Measurements from ENCODE around the gene HOMER3. TPM values are rescaled to one million over a fixed set of nuclear protein-coding genes. Genes with fewer than 3 reads are reported as not detected.

The HOMER3 gene
- total RNA-seq, 4 donors from 2014 or later, result 8.1 to 82.0 (median 12.7) TPM

DNA sequence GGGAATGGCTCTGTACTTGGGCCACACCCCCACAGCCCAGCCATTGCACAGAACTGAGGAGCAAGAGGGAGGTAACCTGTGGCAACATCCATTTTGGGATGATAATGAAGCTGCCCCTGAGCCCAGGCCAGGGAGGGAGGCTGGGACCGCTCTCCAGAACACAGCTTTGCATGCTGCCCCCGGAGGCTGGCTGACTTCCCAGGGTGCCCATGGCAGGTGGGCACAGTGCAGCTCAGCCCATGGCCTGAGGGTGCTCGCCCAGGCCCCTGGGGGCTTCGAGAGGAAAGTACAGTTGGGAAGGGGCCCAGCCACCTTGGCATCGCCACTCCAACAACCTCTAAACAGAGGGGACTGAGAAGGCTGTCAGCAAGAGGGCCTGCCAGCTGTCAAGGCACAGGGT, 27.6 kb downstream of the HOMER3 start:
- in situ Hi-C loops (cut with MboI; ENCODE audit: low pct_ligation_motif_present in 1 of 4, low pct_unique_long_range_greater_than_20kb in 1 of 4, low sequenced_read_pairs in 3 of 4), result no loop called here
- WGBS, 2 donors (ENCODE audit: low coverage in 1 of 2), result 94% methylated on average over 5 of the region's 5 CpGs; no CpG with 5 or more reads in 1 of the 2 donors
- no peak for TF ChIP-seq CTCF (IDR thresholded peaks at IDR 0.05)
- no peak for TF ChIP-seq EP300 (IDR thresholded peaks at IDR 0.05; ENCODE audit: low read depth)
- TF ChIP-seq POLR2A (IDR thresholded peaks at IDR 0.05), result no peak
- no peak for TF ChIP-seq POLR2AphosphoS5 (IDR thresholded peaks at IDR 0.05)
- Histone ChIP-seq H3K27me3 (no peaks in the 10 kb centered on the region), H3K4me3 (no peak overlapping the region), H3K4me1 (peaks cover 6 to 18% (median 13%) of the 10 kb centered on the region in 4 donors), H3K9me3 (no peaks in the 10 kb centered on the region), H3K27ac (no peak overlapping the region), H3K36me3 (peaks cover 0 to 4% (median 0%) of the 10 kb centered on the region in 4 donors)
- no peak for DNase-seq
- intact Hi-C loops (cut with DNase I; ENCODE audit: low total_unique reads), result no loop called here

- no peak overlapping the region for H3K27ac ChIP-seq
- DNase-seq, result no peak
- no peak overlapping the region for H3K4me3 ChIP-seq
- in situ Hi-C loops (cut with MboI; ENCODE audit: low pct_ligation_motif_present in 1 of 4, low pct_unique_long_range_greater_than_20kb in 1 of 4, low sequenced_read_pairs in 3 of 4) (no loop called here), intact Hi-C loops (cut with DNase I; ENCODE audit: low total_unique reads) (no loop called here)
- no peak for TF ChIP-seq POLR2AphosphoS5 (IDR thresholded peaks at IDR 0.05)
- no peak for TF ChIP-seq CTCF (IDR thresholded peaks at IDR 0.05)
- TF ChIP-seq POLR2A (IDR thresholded peaks at IDR 0.05), result no peak
- no peak for TF ChIP-seq EP300 (IDR thresholded peaks at IDR 0.05; ENCODE audit: low read depth)
- no peaks in the 10 kb centered on the region for H3K27me3 ChIP-seq
- peaks cover 6 to 12% (median 8%) of the 10 kb centered on the region in 4 donors for H3K4me1 ChIP-seq
- WGBS, 2 donors (ENCODE audit: low coverage in 1 of 2), result 98% methylated on average over 12 of the region's 14 CpGs; no CpG with 5 or more reads in 1 of the 2 donors
- peaks cover 0 to 4% (median 0%) of the 10 kb centered on the region in 4 donors for H3K36me3 ChIP-seq
- no peaks in the 10 kb centered on the region for H3K9me3 ChIP-seq
Measured at GRCh38 chr19:18912933-18913332, 28.1 kb downstream of the HOMER3 start.

- H3K4me1 ChIP-seq, result peaks cover 0 to 2% (median 0%) of the 10 kb centered on the region in 4 donors
- intact Hi-C loops (cut with DNase I; ENCODE audit: low total_unique reads), result no loop called here
- no peak overlapping the region for H3K27ac ChIP-seq
- H3K27me3 ChIP-seq, result no peaks in the 10 kb centered on the region
- WGBS, 2 donors (ENCODE audit: low coverage in 1 of 2), result 94 to 100% methylated on average over 1 to 18 of the region's 19 CpGs
- H3K36me3 ChIP-seq, result peaks cover 0 to 4% (median 0%) of the 10 kb centered on the region in 4 donors
- no peak for TF ChIP-seq POLR2AphosphoS5 (IDR thresholded peaks at IDR 0.05)
- no peak for TF ChIP-seq EP300 (IDR thresholded peaks at IDR 0.05; ENCODE audit: low read depth)
- no peak for TF ChIP-seq CTCF (IDR thresholded peaks at IDR 0.05)
- TF ChIP-seq POLR2A (IDR thresholded peaks at IDR 0.05), result no peak
- no peak overlapping the region for H3K4me3 ChIP-seq
- in situ Hi-C loops (cut with MboI; ENCODE audit: low pct_ligation_motif_present in 1 of 4, low pct_unique_long_range_greater_than_20kb in 1 of 4, low sequenced_read_pairs in 3 of 4), result no loop called here
- H3K9me3 ChIP-seq, result no peaks in the 10 kb centered on the region
- no peak for DNase-seq
Measured at GRCh38 chr19:18910801-18911436, 30.1 kb downstream of the HOMER3 start.

- WGBS, 2 donors (ENCODE audit: low coverage in 1 of 2), result 92% methylated on average over 10 of the region's 10 CpGs; no CpG with 5 or more reads in 1 of the 2 donors
- in situ Hi-C loops (cut with MboI; ENCODE audit: low pct_ligation_motif_present in 1 of 4, low pct_unique_long_range_greater_than_20kb in 1 of 4, low sequenced_read_pairs in 3 of 4) (no loop called here), intact Hi-C loops (cut with DNase I; ENCODE audit: low total_unique reads) (no loop called here)
- Histone ChIP-seq H3K4me1 (no peaks in the 10 kb centered on the region), H3K36me3 (peaks cover 0 to 2% (median 0%) of the 10 kb centered on the region in 4 donors), H3K27me3 (no peaks in the 10 kb centered on the region), H3K27ac (no peak overlapping the region), H3K9me3 (no peaks in the 10 kb centered on the region), H3K4me3 (no peak overlapping the region)
- DNase-seq, result no peak
- TF ChIP-seq POLR2AphosphoS5 (IDR thresholded peaks at IDR 0.05), result no peak
- no peak for TF ChIP-seq CTCF (IDR thresholded peaks at IDR 0.05)
- no peak for TF ChIP-seq POLR2A (IDR thresholded peaks at IDR 0.05)
- TF ChIP-seq EP300 (IDR thresholded peaks at IDR 0.05; ENCODE audit: low read depth), result no peak
Measured at GRCh38 chr19:18910010-18910409, 31.0 kb downstream of the HOMER3 start.
